ENCODE results near the gene ANO2.

The ANO2 gene

DNA sequence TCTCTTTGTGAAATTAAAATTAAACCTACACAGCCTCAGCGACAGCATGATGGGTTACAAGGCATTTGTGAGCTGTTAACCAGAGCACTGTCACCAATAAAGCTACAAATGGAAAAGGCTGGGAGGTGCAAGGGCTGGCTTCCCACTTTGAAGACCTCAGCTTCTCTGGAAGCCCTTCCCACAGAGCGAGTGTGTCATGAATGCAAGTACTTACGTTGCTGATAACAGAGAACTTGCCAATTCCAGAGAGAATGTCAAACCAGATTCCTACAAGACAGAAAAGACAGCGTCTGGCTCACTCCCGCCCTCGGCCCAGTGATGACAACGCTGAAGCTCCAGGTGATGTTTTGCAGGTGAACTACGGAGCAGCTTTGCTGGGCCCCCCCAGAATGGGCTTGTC, 367.3 kb downstream of the ANO2 start:
- no peak for DNase-seq (ENCODE audit: low read depth)
- TF ChIP-seq, protein P1, sequence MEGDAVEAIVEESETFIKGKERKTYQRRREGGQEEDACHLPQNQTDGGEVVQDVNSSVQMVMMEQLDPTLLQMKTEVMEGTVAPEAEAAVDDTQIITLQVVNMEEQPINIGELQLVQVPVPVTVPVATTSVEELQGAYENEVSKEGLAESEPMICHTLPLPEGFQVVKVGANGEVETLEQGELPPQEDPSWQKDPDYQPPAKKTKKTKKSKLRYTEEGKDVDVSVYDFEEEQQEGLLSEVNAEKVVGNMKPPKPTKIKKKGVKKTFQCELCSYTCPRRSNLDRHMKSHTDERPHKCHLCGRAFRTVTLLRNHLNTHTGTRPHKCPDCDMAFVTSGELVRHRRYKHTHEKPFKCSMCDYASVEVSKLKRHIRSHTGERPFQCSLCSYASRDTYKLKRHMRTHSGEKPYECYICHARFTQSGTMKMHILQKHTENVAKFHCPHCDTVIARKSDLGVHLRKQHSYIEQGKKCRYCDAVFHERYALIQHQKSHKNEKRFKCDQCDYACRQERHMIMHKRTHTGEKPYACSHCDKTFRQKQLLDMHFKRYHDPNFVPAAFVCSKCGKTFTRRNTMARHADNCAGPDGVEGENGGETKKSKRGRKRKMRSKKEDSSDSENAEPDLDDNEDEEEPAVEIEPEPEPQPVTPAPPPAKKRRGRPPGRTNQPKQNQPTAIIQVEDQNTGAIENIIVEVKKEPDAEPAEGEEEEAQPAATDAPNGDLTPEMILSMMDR (conservative IDR thresholded peaks at IDR 0.05; ENCODE audit: low read depth, low read length), result no peak
- no peak overlapping the region for H3K4me3 ChIP-seq (ENCODE audit: low read depth, low read length)

DNA sequence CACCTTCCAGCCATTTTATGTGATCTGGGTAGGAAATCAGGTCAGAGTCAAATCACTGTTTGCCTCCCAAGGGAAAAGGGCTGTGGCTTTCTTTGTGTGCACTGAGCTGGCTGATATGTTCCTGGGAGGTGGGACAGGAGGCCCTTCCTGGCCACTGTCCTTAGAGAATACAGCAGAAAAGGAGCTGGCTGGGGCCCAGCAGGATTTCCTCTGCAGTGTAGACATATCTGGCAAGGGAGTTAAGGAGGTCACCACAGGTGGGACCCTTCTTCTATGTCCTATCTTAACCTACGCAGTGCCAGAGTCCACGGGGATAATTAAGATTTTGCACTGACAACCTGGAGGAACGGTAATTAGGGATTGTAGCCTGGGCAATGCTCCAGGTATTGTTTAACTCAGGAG, 367.8 kb downstream of the ANO2 start:
- no peak for DNase-seq (ENCODE audit: low read depth)
- TF ChIP-seq, protein P1 (conservative IDR thresholded peaks at IDR 0.05; ENCODE audit: low read depth, low read length), result no peak
- no peak overlapping the region for H3K4me3 ChIP-seq (ENCODE audit: low read depth, low read length)

DNA sequence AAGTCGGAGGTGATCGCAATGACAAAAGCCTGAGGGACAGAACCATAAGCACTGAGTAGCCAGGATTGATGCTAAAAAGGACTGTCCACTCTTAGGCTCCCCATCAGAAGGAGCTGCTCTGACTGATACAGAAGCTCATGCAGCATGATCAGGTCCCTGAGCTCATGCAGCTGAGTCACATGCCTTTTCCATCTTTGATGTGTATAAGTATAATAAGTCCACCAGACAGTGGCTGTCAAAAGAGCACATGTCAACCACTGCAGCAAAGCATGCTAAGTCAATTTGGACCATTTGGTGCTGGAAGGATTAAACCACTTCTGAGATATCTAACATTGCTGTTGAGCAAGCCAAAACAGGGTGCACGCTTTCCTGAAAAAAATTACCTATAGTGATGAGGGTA, 369.1 kb downstream of the ANO2 start:
- no peak overlapping the region for H3K4me3 ChIP-seq (ENCODE audit: low read depth, low read length)
- no peak for DNase-seq (ENCODE audit: low read depth)
- TF ChIP-seq, protein P1 (conservative IDR thresholded peaks at IDR 0.05; ENCODE audit: low read depth, low read length), result no peak

GRCh38 chr12:5575232-5575631, 369.8 kb downstream of the ANO2 start:
- no peak for DNase-seq (ENCODE audit: low read depth)
- TF ChIP-seq, protein P1 (conservative IDR thresholded peaks at IDR 0.05; ENCODE audit: low read depth, low read length), result no peak
- H3K4me3 ChIP-seq (ENCODE audit: low read depth, low read length), result no peak overlapping the region

DNA sequence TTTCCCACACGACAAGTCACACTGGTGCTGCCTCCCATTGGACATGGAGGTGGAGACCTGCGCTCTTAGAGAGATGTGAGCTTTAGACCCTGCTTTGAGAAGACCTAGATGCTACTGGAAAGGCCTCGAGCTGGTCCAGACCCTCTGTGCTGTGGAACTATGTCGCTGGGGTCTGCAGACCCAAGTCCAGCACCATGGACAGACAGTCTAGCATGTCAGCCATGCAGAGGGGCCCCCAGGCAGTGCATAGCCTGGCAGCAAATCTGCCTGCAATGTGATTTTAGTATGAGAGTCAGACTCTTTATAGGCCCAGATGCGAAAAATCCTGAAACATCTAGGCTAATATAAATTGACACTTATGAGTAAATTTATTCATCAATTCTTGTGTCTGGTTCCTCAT, 371.7 kb downstream of the ANO2 start:
- no peak for DNase-seq (ENCODE audit: low read depth)
- no peak overlapping the region for H3K4me3 ChIP-seq (ENCODE audit: low read depth, low read length)
- TF ChIP-seq, protein P1 (conservative IDR thresholded peaks at IDR 0.05; ENCODE audit: low read depth, low read length), result no peak

DNA sequence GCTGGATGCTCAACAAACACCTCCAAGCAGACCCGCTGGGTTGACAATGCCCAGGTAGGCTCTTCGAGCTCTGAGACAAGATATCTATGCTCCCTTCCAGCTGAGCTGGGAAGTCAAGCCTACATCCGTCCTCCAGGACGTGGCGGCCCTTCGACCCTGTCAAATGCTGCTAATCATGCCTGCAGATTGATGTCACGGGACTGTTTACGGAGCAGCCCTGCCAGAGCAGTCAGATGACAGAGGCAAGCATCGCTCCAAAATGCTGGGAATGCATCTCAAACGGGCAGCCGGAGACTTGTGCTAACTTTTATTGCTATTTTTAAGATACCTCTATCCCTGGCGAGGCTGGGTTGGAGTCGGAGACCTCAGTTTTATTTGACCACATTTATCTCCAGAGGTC, 373.9 kb downstream of the ANO2 start:
- no peak for DNase-seq (ENCODE audit: low read depth)
- TF ChIP-seq, protein P1 (conservative IDR thresholded peaks at IDR 0.05; ENCODE audit: low read depth, low read length), result no peak
- no peak overlapping the region for H3K4me3 ChIP-seq (ENCODE audit: low read depth, low read length)

DNA sequence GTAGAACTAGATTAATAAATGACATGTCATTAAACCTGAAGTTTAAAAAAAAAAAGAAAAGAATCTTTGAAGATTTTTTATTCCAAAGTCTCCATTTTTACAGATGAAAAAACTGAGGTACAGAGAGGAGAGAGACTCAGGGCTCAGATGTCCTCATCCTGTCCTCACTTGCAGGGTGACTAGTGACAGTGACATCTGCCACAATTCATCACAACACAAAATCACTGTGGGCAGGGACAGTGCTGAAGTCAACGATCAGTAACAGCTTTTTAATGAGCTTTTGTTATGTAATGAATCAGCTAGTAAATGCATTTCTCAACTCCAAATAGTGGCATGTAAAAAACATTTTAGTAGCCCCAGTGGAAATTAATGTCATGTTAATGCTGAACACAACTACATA, 374.6 kb downstream of the ANO2 start:
- no peak overlapping the region for H3K4me3 ChIP-seq (ENCODE audit: low read depth, low read length)
- TF ChIP-seq, protein P1 (conservative IDR thresholded peaks at IDR 0.05; ENCODE audit: low read depth, low read length), result no peak
- no peak for DNase-seq (ENCODE audit: low read depth)

Measured in choroid plexus epithelial cell (primary cell).